Measurements from ENCODE around the gene RNF213.

Gene RNF213

DNA sequence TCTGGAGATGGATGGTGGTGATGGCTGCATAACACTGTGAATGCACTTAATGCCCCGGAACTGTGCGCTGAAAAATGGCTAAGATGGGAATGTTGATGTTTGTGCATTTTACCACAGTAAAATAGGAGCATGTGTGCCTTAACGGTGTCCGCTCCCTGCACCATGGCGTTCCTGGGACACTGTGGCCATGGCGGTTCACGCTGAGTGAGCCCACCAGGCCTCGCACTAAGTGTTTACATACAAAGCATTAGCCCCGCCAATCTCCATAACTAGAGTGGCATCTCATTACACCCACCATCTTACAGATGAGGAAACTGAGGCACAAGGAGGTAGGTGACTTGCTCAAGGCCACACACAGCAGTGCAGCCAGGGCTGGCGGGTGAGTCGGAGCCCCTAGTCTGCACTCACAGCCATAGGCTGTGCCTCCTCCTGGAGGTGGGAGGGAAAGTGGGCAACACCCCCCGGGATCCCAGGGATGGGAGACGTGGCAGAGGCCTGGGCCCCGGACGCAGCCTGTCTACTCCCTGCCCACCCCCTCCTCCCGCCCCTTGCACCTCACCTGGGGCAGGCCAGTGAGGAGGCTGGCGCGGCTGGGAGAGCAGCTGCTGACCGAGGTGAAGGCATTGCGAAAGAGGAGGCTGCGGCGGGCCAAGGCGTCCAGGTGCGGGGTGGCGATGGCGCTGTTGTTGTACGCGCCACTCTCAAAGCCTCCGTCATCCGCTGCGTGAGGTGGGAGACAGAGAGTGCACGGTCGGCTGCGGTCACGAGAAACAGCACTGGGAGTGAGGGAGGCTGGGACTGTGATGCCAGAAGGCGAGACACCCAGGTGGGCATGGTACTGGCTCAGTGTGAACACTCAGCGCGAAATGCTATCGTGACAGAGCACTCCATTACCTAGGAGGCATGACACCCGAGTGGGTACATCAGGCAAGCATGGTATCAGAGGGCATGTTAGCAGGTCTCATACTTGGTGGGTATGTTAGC lies 43.9 kb upstream of the RNF213 start:
- DNase-seq (ENCODE audit: low read depth, low spot score): no peak
- TF ChIP-seq ZNF274 (IDR thresholded peaks at IDR 0.05; ENCODE audit: low read depth, low read length): no peak
- TF ChIP-seq SUZ12 (IDR thresholded peaks at IDR 0.05; ENCODE audit: extremely low read depth, insufficient read depth, insufficient read length): no peak
- TF ChIP-seq YY1 (IDR thresholded peaks at IDR 0.05; ENCODE audit: insufficient read depth, insufficient read length): no peak
- H3K9ac ChIP-seq (ENCODE audit: insufficient read length, low read depth): no peak overlapping the region
- H3K36me3 ChIP-seq (ENCODE audit: insufficient read depth, insufficient read length, low read length): peaks cover 60% of the 10 kb centered on the region
- peaks cover 8% of the 10 kb centered on the region for H3K4me1 ChIP-seq (ENCODE audit: insufficient read depth, insufficient read length)
- H3K4me3 ChIP-seq (ENCODE audit: insufficient read length, low read depth): no peak overlapping the region
- no peaks in the 10 kb centered on the region for H3K27me3 ChIP-seq (ENCODE audit: insufficient read depth, insufficient read length)
- no peaks in the 10 kb centered on the region for H3K9me3 ChIP-seq (ENCODE audit: insufficient read depth, low read length)

DNA sequence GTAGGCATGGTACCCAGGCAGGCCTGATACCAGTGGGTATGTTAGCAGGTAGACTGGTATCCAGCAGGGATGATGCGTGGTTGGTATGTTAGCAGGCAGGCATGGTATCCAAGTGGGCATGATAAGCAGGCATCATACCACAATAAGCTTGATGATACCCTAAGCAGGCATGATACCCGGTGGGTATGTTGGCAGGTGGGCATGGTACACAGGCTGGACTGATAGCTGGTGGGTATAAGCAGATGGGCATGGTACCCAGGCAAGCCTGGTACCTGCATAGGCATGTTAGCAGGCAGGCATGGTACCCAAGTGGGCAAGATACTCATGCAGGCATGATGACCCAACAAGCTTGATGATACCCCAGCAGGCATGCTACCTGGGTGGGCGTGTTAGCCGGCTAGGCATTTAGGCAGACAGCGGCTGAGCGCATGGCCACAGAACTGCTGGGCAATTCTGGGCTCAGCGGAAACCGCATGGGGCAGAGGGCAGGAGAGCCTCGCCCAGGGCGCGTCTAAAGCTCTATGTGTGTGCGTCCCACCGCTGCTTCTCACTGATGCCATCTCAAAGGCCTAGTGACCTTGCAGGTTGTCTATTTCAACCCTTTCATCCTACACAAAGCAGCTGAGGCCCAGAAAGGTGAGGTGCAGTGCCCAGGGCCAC lies 42.8 kb upstream of the RNF213 start:
- no peak for DNase-seq (ENCODE audit: low read depth, low spot score)
- peaks cover 62% of the 10 kb centered on the region for H3K36me3 ChIP-seq (ENCODE audit: insufficient read depth, insufficient read length, low read length)
- TF ChIP-seq ZNF274 (IDR thresholded peaks at IDR 0.05; ENCODE audit: low read depth, low read length) (no peak), SUZ12 (IDR thresholded peaks at IDR 0.05; ENCODE audit: extremely low read depth, insufficient read depth, insufficient read length) (no peak), YY1 (IDR thresholded peaks at IDR 0.05; ENCODE audit: insufficient read depth, insufficient read length) (no peak)
- no peaks in the 10 kb centered on the region for H3K9me3 ChIP-seq (ENCODE audit: insufficient read depth, low read length)
- peaks cover 8% of the 10 kb centered on the region for H3K4me1 ChIP-seq (ENCODE audit: insufficient read depth, insufficient read length)
- no peak overlapping the region for H3K9ac ChIP-seq (ENCODE audit: insufficient read length, low read depth)
- H3K27me3 ChIP-seq (ENCODE audit: insufficient read depth, insufficient read length): no peaks in the 10 kb centered on the region
- no peak overlapping the region for H3K4me3 ChIP-seq (ENCODE audit: insufficient read length, low read depth)

DNA sequence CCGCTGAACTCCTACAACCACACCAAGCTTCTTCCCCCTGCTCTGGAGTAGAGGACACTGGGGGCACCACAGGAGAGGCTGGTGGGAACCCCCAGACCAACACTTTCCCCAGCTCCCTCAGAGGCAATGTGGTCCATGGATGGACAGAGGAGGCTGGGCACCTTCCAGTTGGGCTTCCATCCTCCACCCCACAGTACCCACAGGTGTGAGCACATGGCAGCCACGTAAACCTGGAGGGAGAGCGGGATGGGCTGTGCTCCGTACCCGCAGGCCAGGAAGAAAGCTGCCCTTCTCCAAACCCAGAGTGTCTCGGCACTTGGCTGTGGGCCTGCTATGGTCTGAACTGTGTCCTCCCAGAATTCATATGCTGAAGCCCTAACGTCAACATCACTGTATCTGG lies 42.3 kb upstream of the RNF213 start:
- Histone ChIP-seq H3K36me3 (ENCODE audit: insufficient read depth, insufficient read length, low read length) (peaks cover 63% of the 10 kb centered on the region), H3K4me1 (ENCODE audit: insufficient read depth, insufficient read length) (peaks cover 8% of the 10 kb centered on the region), H3K27me3 (ENCODE audit: insufficient read depth, insufficient read length) (no peaks in the 10 kb centered on the region), H3K9ac (ENCODE audit: insufficient read length, low read depth) (no peak overlapping the region), H3K9me3 (ENCODE audit: insufficient read depth, low read length) (no peaks in the 10 kb centered on the region), H3K4me3 (ENCODE audit: insufficient read length, low read depth) (no peak overlapping the region)
- DNase-seq (ENCODE audit: low read depth, low spot score): no peak
- TF ChIP-seq ZNF274 (IDR thresholded peaks at IDR 0.05; ENCODE audit: low read depth, low read length): no peak
- no peak for TF ChIP-seq SUZ12 (IDR thresholded peaks at IDR 0.05; ENCODE audit: extremely low read depth, insufficient read depth, insufficient read length)
- TF ChIP-seq YY1 (IDR thresholded peaks at IDR 0.05; ENCODE audit: insufficient read depth, insufficient read length): no peak

DNA sequence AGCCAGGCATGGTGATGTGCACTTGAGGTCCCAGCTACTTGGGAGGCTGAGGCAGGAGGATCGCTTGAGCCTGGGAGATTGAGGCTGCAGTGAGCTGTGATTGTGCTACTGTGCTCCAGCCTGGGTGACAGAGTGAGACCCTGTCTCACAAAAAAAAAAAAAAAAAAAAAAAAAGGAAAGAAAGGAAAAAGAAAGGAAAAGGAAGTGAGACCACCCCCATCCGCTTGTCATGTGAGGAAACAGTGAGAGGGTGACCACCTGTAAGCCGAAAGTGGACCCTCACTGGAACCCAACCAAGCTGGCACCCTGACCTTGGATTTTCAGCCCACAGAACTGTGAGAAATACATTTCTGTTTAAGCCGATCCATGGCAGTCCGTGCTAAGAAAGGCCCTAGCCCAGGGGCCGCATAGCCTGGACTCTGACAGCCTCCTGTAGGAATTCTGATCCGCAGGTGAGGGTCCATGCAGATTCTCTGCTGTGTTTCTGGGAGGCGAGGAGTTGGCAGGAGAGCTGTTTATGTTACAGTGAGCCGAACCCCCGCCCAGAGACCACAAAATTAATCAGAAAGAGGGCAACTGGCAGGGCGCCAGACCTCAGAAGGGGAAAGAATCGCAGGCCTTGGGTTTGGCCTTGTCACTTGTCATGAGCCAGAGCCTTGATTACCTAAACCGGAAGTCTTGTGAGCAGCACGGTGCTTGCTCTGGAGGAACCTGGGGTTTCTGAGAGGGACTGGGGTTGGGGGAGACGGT lies 41.5 kb upstream of the RNF213 start:
- Histone ChIP-seq H3K4me3 (ENCODE audit: insufficient read length, low read depth) (peak overlapping the region; percentile 84), H3K9me3 (ENCODE audit: insufficient read depth, low read length) (no peaks in the 10 kb centered on the region), H3K4me1 (ENCODE audit: insufficient read depth, insufficient read length) (peaks cover 8% of the 10 kb centered on the region), H3K36me3 (ENCODE audit: insufficient read depth, insufficient read length, low read length) (peaks cover 61% of the 10 kb centered on the region), H3K9ac (ENCODE audit: insufficient read length, low read depth) (peak overlapping the region; percentile 96), H3K27me3 (ENCODE audit: insufficient read depth, insufficient read length) (no peaks in the 10 kb centered on the region)
- DNase-seq (ENCODE audit: low read depth, low spot score): no peak
- TF ChIP-seq SUZ12 (IDR thresholded peaks at IDR 0.05; ENCODE audit: extremely low read depth, insufficient read depth, insufficient read length): no peak

DNA sequence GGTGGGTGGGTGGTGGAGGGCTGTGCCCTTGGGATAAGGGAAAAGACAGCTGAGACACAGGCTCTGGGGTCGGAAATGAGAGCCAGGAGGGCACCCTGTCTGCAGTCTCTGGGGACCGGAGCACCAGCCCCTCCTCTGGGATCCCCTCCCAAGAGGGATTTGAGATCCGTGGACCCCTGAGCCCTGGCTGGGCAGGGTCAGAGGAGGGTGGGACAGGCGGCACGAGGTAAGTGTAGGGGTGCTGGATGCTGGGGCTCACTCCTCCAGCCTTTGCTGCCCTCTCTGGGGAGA lies 40.9 kb upstream of the RNF213 start:
- Histone ChIP-seq H3K4me1 (ENCODE audit: insufficient read depth, insufficient read length) (peaks cover 8% of the 10 kb centered on the region), H3K9me3 (ENCODE audit: insufficient read depth, low read length) (no peaks in the 10 kb centered on the region), H3K27me3 (ENCODE audit: insufficient read depth, insufficient read length) (no peaks in the 10 kb centered on the region), H3K9ac (ENCODE audit: insufficient read length, low read depth) (peak overlapping the region; percentile 96), H3K36me3 (ENCODE audit: insufficient read depth, insufficient read length, low read length) (peaks cover 56% of the 10 kb centered on the region), H3K4me3 (ENCODE audit: insufficient read length, low read depth) (peak overlapping the region; percentile 84)
- TF ChIP-seq ZNF274 (IDR thresholded peaks at IDR 0.05; ENCODE audit: low read depth, low read length) (no peak), YY1 (IDR thresholded peaks at IDR 0.05; ENCODE audit: insufficient read depth, insufficient read length) (no peak), SUZ12 (IDR thresholded peaks at IDR 0.05; ENCODE audit: extremely low read depth, insufficient read depth, insufficient read length) (no peak)
- no peak for DNase-seq (ENCODE audit: low read depth, low spot score)

DNA sequence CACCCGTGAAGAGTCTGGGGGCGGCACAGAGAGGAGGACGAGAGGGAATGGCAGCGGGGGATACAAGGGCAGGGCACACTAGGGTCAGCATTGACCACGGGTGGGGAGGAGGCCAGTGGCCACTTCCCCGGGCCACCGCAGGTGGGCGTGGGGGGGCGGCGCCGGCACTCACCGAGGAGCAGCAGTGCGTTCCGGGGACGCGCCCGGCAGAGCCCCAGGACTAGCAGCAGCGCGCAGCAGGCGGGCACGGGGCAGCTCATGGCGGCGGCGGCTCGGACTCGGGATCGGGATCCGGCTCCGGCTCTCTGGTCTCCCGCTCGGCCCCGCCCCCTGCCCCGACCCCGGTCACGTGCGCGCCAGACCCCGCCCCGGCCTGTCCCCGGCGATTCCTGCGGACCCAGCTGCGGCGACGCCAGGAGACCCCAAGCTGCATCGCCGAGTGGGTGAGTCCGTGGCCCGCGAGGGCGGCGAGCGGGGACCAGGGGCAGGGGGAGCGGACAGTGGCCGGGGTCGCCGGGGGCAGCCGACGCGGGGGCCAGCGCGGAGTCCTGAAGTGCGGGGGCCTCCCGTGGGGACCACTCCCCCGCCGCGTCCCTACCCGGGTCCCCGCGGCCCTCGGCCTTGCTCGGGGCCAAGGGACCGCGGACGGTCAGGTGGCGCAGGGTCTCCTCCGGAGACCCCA lies 40.5 kb upstream of the RNF213 start, which contains the start of the genes SGSH and SLC26A11:
Gene SGSH, minus strand, starts transcription at position 280 of the 682 bp plus-strand sequence. Its CDS starts 20 bp downstream, at position 260.
Gene SLC26A11, plus strand, starts transcription at position 374 of the 682 bp plus-strand sequence. CDS start 1,134 bp downstream, outside the sequence.
- H3K27me3 ChIP-seq (ENCODE audit: insufficient read depth, insufficient read length): no peaks in the 10 kb centered on the region

More for the DNA sequence above, 40.5 kb upstream of the RNF213 start, which contains the start of the genes SGSH and SLC26A11:
- Histone ChIP-seq H3K9ac (ENCODE audit: insufficient read length, low read depth) (peak within 1 kb of the TSS; percentile 96), H3K4me1 (ENCODE audit: insufficient read depth, insufficient read length) (peaks cover 10% of the 10 kb centered on the region), H3K4me3 (ENCODE audit: insufficient read length, low read depth) (peak within 1 kb of the TSS; percentile 84), H3K9me3 (ENCODE audit: insufficient read depth, low read length) (no peaks in the 10 kb centered on the region), H3K36me3 (ENCODE audit: insufficient read depth, insufficient read length, low read length) (peaks cover 51% of the 10 kb centered on the region)
- DNase-seq (ENCODE audit: low read depth, low spot score): peak; percentile 44
- no peak for TF ChIP-seq ZNF274 (IDR thresholded peaks at IDR 0.05; ENCODE audit: low read depth, low read length)
- TF ChIP-seq SUZ12 (IDR thresholded peaks at IDR 0.05; ENCODE audit: extremely low read depth, insufficient read depth, insufficient read length): no peak
- no peak for TF ChIP-seq YY1 (IDR thresholded peaks at IDR 0.05; ENCODE audit: insufficient read depth, insufficient read length)
